Anterior cingulate cortex (tissue), 58 donors: ENCODE measurements around the gene CNP.

Experiments used
- DNase-seq, 58 donors: peaks; one replicate each; lab custom pipeline; 2025; lab: John Stamatoyannopoulos, UW

Gene CNP

DNA sequence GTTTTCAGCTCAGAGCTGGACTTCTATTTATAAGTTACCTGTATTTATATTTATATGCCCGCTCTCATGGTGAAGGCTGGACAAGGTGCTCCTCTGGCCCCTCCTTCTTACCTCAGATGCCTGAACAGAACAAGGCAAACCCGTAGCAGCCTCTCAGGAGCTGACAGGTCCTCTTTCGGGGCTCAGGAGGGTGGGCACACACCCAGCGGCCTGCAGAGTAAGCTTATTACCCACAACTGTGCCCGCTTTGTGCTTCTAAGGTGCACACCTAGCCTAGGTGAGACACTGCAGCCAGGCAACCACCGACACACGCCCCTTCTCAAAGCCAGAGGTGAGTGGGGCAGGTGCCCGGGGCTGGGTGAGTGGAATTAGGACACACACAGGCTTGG, 58.6 kb downstream of the CNP start:
- no peak for DNase-seq

DNA sequence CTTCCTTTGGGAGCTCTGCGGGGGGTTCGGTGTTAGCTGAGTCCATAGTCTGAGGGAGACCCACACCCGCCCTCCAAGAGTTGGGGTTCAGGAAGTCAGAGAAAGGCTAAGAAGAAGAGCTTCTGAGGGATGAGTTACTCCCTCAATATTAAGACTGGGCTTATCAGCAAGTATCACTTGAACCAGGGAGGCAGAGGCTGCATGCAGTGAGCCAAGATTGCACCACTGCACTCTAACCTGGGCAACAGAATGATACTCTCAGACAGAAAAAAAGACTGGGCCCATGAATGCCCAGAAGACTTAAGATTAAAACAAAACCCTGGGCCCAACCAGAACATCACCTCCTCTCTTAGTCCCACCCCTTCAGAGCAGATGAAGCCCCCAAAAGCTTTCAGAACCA, 59.3 kb downstream of the CNP start:
- no peak for DNase-seq

DNA sequence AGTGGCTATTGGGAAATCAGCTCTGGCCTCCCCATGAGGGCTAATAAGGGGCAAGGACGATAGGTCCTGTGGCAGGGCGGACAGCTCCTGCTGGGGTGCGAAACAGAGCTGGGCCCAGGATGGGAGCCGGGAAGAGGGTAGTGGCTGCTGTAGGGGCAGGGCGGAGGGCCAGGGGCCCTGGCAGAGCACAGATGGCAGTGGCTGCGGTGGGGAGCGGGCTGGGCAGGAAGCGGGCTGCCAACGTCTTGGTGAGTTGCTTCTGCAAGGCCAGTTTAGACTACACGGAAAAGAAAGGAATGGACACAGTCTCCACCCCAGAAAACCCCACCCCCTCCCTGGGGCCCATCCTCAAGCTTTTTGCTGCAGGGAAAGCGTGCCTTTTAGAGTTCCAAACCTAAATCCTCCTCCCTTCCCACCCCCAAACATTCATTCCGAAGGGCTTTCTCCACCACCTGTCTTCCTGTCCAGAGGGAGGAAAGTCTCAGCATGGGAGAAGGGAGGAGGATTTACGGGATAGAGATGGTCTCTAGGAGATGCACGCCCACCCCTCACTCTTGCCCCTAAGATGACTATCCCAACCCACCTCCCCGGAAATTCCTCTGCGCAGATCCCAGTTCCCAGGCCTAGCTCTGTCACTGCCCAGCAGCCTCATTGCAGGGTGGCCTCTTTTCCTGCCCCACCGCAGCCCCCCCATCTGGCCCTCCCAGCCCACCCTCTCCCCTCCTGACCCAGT, 60.4 kb downstream of the CNP start:
- DNase-seq, result no peak
